H9 (cell line): ENCODE results near the gene AIF1. TPM values are rescaled to one million over a fixed set of nuclear protein-coding genes. Genes with fewer than 3 reads are reported as not detected.

ENCODE experiments used
- DNase-seq: peaks from one replicate; pipeline ENCODE4 v3.0.0-alpha.2; 2017
- H2AFZ ChIP-seq: one replicate; pipeline ENCODE4 v1.6.1; 2013; ENCODE audit warnings: mild to moderate bottlenecking, low read length, control low read depth, moderate library complexity
- H2AK5ac ChIP-seq: 2 replicates; pipeline ENCODE4 v1.6.1; 2013; ENCODE audit warnings: low read length, control low read depth, mixed read lengths; ENCODE audit not compliant: insufficient read length
- H2BK120ac ChIP-seq: one replicate; pipeline ENCODE4 v1.6.1; 2013; ENCODE audit warnings: low read depth, mild to moderate bottlenecking, low read length, control low read depth, inconsistent platforms; ENCODE audit not compliant: poor library complexity, severe bottlenecking
- H2BK12ac ChIP-seq: 2 replicates; pipeline ENCODE4 v1.6.1; 2013; ENCODE audit warnings: low read length, control low read depth, mixed read lengths, low read depth; ENCODE audit not compliant: insufficient read length
- H2BK15ac ChIP-seq: 2 replicates; pipeline ENCODE4 v1.6.1; 2013; ENCODE audit warnings: low read depth, low read length, control low read depth
- H2BK20ac ChIP-seq: one replicate; pipeline ENCODE4 v1.6.1; 2013; ENCODE audit warnings: low read depth, mild to moderate bottlenecking, low read length, control low read depth, inconsistent platforms; ENCODE audit not compliant: poor library complexity, severe bottlenecking
- H2BK5ac ChIP-seq: 2 replicates; pipeline ENCODE4 v1.6.1; 2013; ENCODE audit warnings: low read length, control low read depth, mixed read lengths; ENCODE audit not compliant: insufficient read length
- H3K14ac ChIP-seq: 2 replicates; pipeline ENCODE4 v1.6.1; 2013; ENCODE audit warnings: low read length, control low read depth; ENCODE audit not compliant: insufficient read depth
- H3K18ac ChIP-seq: 2 replicates; pipeline ENCODE4 v1.6.1; 2013; ENCODE audit warnings: low read depth, mild to moderate bottlenecking, mixed read lengths, low read length, control low read depth; ENCODE audit not compliant: insufficient read length
- H3K23ac ChIP-seq: 2 replicates; pipeline ENCODE4 v1.6.1; 2013; ENCODE audit warnings: low read length, control low read depth, mixed read lengths, low read depth; ENCODE audit not compliant: insufficient read length
- H3K23me2 ChIP-seq: 2 replicates; pipeline ENCODE4 v1.6.1; 2013; ENCODE audit warnings: low read depth, mild to moderate bottlenecking, mixed read lengths, low read length, control low read depth; ENCODE audit not compliant: insufficient read length, poor library complexity, severe bottlenecking
- H3K27ac ChIP-seq: 2 replicates; pipeline ENCODE4 v1.5.1; 2013; ENCODE audit warnings: low read length, control low read depth, mixed read lengths, low read depth; ENCODE audit not compliant: insufficient read length
- H3K27me3 ChIP-seq: 2 replicates; pipeline ENCODE4 v1.6.1; 2013; ENCODE audit warnings: low read length, control low read depth, inconsistent platforms; ENCODE audit not compliant: insufficient read depth
- H3K4ac ChIP-seq: 2 replicates; pipeline ENCODE4 v1.6.1; 2013; ENCODE audit warnings: low read depth, mild to moderate bottlenecking, control low read depth, inconsistent platforms, low read length, moderate library complexity
- H3K4me1 ChIP-seq: 2 replicates; pipeline ENCODE4 v1.6.1; 2013; ENCODE audit warnings: low read length, control low read depth, inconsistent platforms; ENCODE audit not compliant: insufficient read depth
- H3K4me2 ChIP-seq: 2 replicates; pipeline ENCODE4 v1.6.1; 2013; ENCODE audit warnings: low read length, control low read depth, mixed read lengths; ENCODE audit not compliant: insufficient read length, insufficient read depth
- H3K56ac ChIP-seq: 2 replicates; pipeline ENCODE4 v1.6.1; 2013; ENCODE audit warnings: low read depth, mild to moderate bottlenecking, mixed read lengths, low read length, control low read depth; ENCODE audit not compliant: insufficient read length
- H3K79me1 ChIP-seq: 2 replicates; pipeline ENCODE4 v1.6.1; 2013; ENCODE audit warnings: low read depth, mild to moderate bottlenecking, moderate library complexity, low read length, control low read depth, inconsistent platforms; ENCODE audit not compliant: insufficient read depth, poor library complexity, severe bottlenecking
- H3K79me2 ChIP-seq: 2 replicates; pipeline ENCODE4 v1.6.1; 2013; ENCODE audit warnings: low read length, control low read depth, inconsistent platforms; ENCODE audit not compliant: insufficient read depth
- H3K9ac ChIP-seq: 2 replicates; pipeline ENCODE4 v1.6.1; 2013; ENCODE audit warnings: low read length, control low read depth, mixed read lengths; ENCODE audit not compliant: insufficient read length; ENCODE audit errors: extremely low read depth
- H3K9me3 ChIP-seq: one replicate; pipeline ENCODE4 v1.6.1; 2013; ENCODE audit warnings: low read depth, low read length, inconsistent platforms; ENCODE audit not compliant: control insufficient read depth
- H3T11ph ChIP-seq: one replicate; pipeline ENCODE4 v1.6.1; 2013; ENCODE audit warnings: mild to moderate bottlenecking, low read length, control low read depth, inconsistent platforms
- H4K20me1 ChIP-seq: one replicate; pipeline ENCODE4 v1.6.1; 2013; ENCODE audit not compliant: control insufficient read depth, insufficient read length, insufficient read depth
- H4K5ac ChIP-seq: 2 replicates; pipeline ENCODE4 v1.6.1; 2013; ENCODE audit warnings: low read depth, mild to moderate bottlenecking, mixed read lengths, low read length, control low read depth; ENCODE audit not compliant: insufficient read length
- H4K8ac ChIP-seq: replicated peaks from 2 replicates; pipeline ENCODE4 v1.6.1; 2013; ENCODE audit warnings: low read length, control low read depth, mixed read lengths, low read depth; ENCODE audit not compliant: insufficient read length
- H4K91ac ChIP-seq: 2 replicates; pipeline ENCODE4 v1.6.1; 2013; ENCODE audit warnings: low read depth, mild to moderate bottlenecking, moderate library complexity, mixed read lengths, low read length, control low read depth; ENCODE audit not compliant: insufficient read length
- H3K27ac Mint-ChIP-seq, 3 experiments: 2 replicates in 2 of 3; 3 replicates in 1 of 3; pipeline ENCODE4 v1.8.0; 2020 to 2021; ENCODE audit warnings: mixed read lengths in 3 of 3, mild to moderate bottlenecking in 1 of 3, moderate library complexity in 1 of 3
- H3K27me3 Mint-ChIP-seq: 2 replicates; pipeline ENCODE4 v1.8.0; 2021; ENCODE audit warnings: low read depth, mild to moderate bottlenecking, moderate library complexity, mixed read lengths
- H3K36me3 Mint-ChIP-seq, 3 experiments: 2 replicates in 2 of 3; 3 replicates in 1 of 3; pipeline ENCODE4 v1.8.0; 2020 to 2021; ENCODE audit warnings: low read depth in 3 of 3, mixed read lengths in 3 of 3; ENCODE audit not compliant: insufficient read depth in 1 of 3
- H3K4me1 Mint-ChIP-seq, 2 experiments: 2 replicates each; pipeline ENCODE4 v1.8.0; 2020; ENCODE audit warnings: mixed read lengths in 2 of 2
- H3K4me3 Mint-ChIP-seq, 2 experiments: 2 replicates in 1 of 2; 3 replicates in 1 of 2; pipeline ENCODE4 v1.8.0; 2020 to 2021; ENCODE audit warnings: mild to moderate bottlenecking in 2 of 2, mixed read lengths in 2 of 2, moderate library complexity in 1 of 2
- H3K9me3 Mint-ChIP-seq, 2 experiments: 2 replicates in 1 of 2; 3 replicates in 1 of 2; pipeline ENCODE4 v1.8.0; 2020; ENCODE audit warnings: mild to moderate bottlenecking in 2 of 2, mixed read lengths in 2 of 2, moderate library complexity in 1 of 2
- CTCF ChIP-seq: fragments of 200-600 bp; sonication (generic); conservative IDR thresholded peaks from 3 replicates; pipeline ENCODE4 v1.8.0; 2021; ENCODE audit warnings: antibody characterized with exemption, mild to moderate bottlenecking
- WGBS: extraction: QIAGEN DNeasy Blood & Tissue Kit; methylation state at CpG from one replicate; pipeline ENCODE4 v1.1.7; 2013; ENCODE audit warnings: missing lambda C conversion rate, low lambda C conversion rate, mixed read lengths; ENCODE audit not compliant: insufficient read length; ENCODE audit errors: extremely low coverage; 5-methylcytosine and 5-hydroxymethylcytosine counted together
- total RNA-seq: library from RNA; stranded (reverse); gene quantifications from 2 replicates; pipeline ENCODE4 v1.2.1, GENCODE V29; 2021

AIF1 gene
- total RNA-seq, 1 experiment from 2014 or later, result 4.2 TPM

GRCh38 chr6:31619805-31620585, 5.0 kb downstream of the AIF1 start:
- H3K27me3 Mint-ChIP-seq, result no peaks in the 10 kb centered on the region
- no CpG with 5 or more reads among the region's 50 CpGs for WGBS
- no peak for TF ChIP-seq CTCF
- Histone ChIP-seq H3K4me1 (peaks cover 14% of the 10 kb centered on the region), H2BK12ac (no peak overlapping the region), H3K23me2 (peaks cover 8% of the 10 kb centered on the region), H4K5ac (no peak overlapping the region), H3K18ac (peak overlapping the region; percentile 90), H2BK15ac (no peak overlapping the region), H4K91ac (no peak overlapping the region), H3T11ph (peak overlapping the region; percentile 30), H2BK20ac (no peak overlapping the region), H3K23ac (no peak overlapping the region), H4K8ac (no peak overlapping the region), H3K4me2 (peak overlapping the region; percentile 31), H3K4ac (no peak overlapping the region; the same call in 1 of the 2 replicates), H3K79me2 (peaks cover 20% of the 10 kb centered on the region), H3K9me3 (no peaks in the 10 kb centered on the region), H3K14ac (peak overlapping the region; percentile 95), H3K27ac (peak overlapping the region; percentile 86), H3K79me1 (peaks cover 2% of the 10 kb centered on the region), H4K20me1 (no peaks in the 10 kb centered on the region), H3K56ac (no peak overlapping the region), H3K9ac (peak overlapping the region; percentile 74), H2BK5ac (no peak overlapping the region), H2BK120ac (peak overlapping the region; percentile 58), H2AFZ (no peak overlapping the region), H3K27me3 (no peaks in the 10 kb centered on the region), H2AK5ac (no peak overlapping the region)
- DNase-seq, result peak; percentile 99
- H3K27ac Mint-ChIP-seq, result peak overlapping the region; percentile 100
- no peaks in the 10 kb centered on the region; a peak in 1 of 5 replicates for H3K9me3 Mint-ChIP-seq
- H3K4me1 Mint-ChIP-seq, result peaks cover 29 to 34% of the 10 kb centered on the region in 2 experiments
- peaks cover 35 to 39% (median 39%) of the 10 kb centered on the region in 3 experiments for H3K36me3 Mint-ChIP-seq
- H3K4me3 Mint-ChIP-seq, result peak overlapping the region; percentile 93 to 98
